WERI-Rb-1 (cell line): Measurements from ENCODE around the gene IQGAP1.
A peak's percentile ranks its signal among the peaks of the same experiment; 100 is the strongest.

Experiments used
- DNase-seq: peaks from one replicate; pipeline ENCODE4 v3.0.0-alpha.2; 2020
- H3K27ac ChIP-seq: fragments of 250-450 bp; sonication (Bioruptor Pico); 2 replicates; pipeline ENCODE4 v1.5.1; 2020; ENCODE audit warnings: mild to moderate bottlenecking, moderate library complexity
- H3K27me3 ChIP-seq: fragments of 250-450 bp; sonication (Bioruptor Pico); 2 replicates; pipeline ENCODE4 v1.5.1; 2021; ENCODE audit warnings: mild to moderate bottlenecking, low read depth, moderate library complexity; ENCODE audit not compliant: insufficient read depth, severe bottlenecking
- H3K36me3 ChIP-seq: fragments of 250-450 bp; sonication (Bioruptor Pico); 2 replicates; pipeline ENCODE4 v1.5.1; 2020; ENCODE audit warnings: mild to moderate bottlenecking, moderate library complexity
- H3K4me3 ChIP-seq: 2 replicates; pipeline ENCODE4 v1.5.1; 2011; ENCODE audit warnings: low read depth, mild to moderate bottlenecking, control low read depth, low read length
- H3K9me3 ChIP-seq: fragments of 250-450 bp; sonication (Bioruptor Pico); 2 replicates; pipeline ENCODE4 v1.5.1; 2021; ENCODE audit warnings: mild to moderate bottlenecking, moderate library complexity; ENCODE audit not compliant: severe bottlenecking
- CTCF ChIP-seq: IDR thresholded peaks from 2 replicates; pipeline ENCODE4 v1.5.1; 2011; ENCODE audit warnings: low read depth, mild to moderate bottlenecking, control low read depth, inconsistent platforms, low read length

The IQGAP1 gene

GRCh38 chr15:90529371-90530249, 141.6 kb downstream of the IQGAP1 start, which contains the start of gene CRTC3:
Gene CRTC3 (plus strand): TSS chr15:90529923. CDS start chr15:90530072, 149 bp downstream.
- H3K27ac ChIP-seq, result peak within 1 kb of the TSS; percentile 84
- DNase-seq, result peak; percentile 44
- TF ChIP-seq CTCF, result 0 out of 2 replicates have a peak, but pooled peaks have one; percentile 20

GRCh38 chr15:90530250-90531051, 142.4 kb downstream of the IQGAP1 start:
- Histone ChIP-seq H3K4me3 (peak overlapping the region; percentile 82), H3K27me3 (no peaks in the 10 kb centered on the region), H3K9me3 (no peaks in the 10 kb centered on the region), H3K27ac (peak overlapping the region; percentile 84), H3K36me3 (no peaks in the 10 kb centered on the region)
- TF ChIP-seq CTCF, result no peak
- DNase-seq, result peak; percentile 45

More at GRCh38 chr15:90529371-90530249, 141.6 kb downstream of the IQGAP1 start, which contains the start of gene CRTC3:
- no peaks in the 10 kb centered on the region for H3K36me3 ChIP-seq
- no peaks in the 10 kb centered on the region for H3K27me3 ChIP-seq
- no peaks in the 10 kb centered on the region for H3K9me3 ChIP-seq
- peak within 1 kb of the TSS; percentile 82 for H3K4me3 ChIP-seq

GRCh38 chr15:90531147-90531546, 143.1 kb downstream of the IQGAP1 start:
- H3K27me3 ChIP-seq, result no peaks in the 10 kb centered on the region
- no peak for TF ChIP-seq CTCF
- no peak overlapping the region for H3K27ac ChIP-seq
- H3K36me3 ChIP-seq, result no peaks in the 10 kb centered on the region
- no peaks in the 10 kb centered on the region for H3K9me3 ChIP-seq
- H3K4me3 ChIP-seq, result peak overlapping the region; percentile 82; the same call in 1 of the 2 replicates
- DNase-seq, result no peak

- no peaks in the 10 kb centered on the region for H3K9me3 ChIP-seq
- no peaks in the 10 kb centered on the region for H3K36me3 ChIP-seq
- no peak overlapping the region for H3K27ac ChIP-seq
- TF ChIP-seq CTCF, result no peak
- DNase-seq, result no peak
- no peaks in the 10 kb centered on the region for H3K27me3 ChIP-seq
- H3K4me3 ChIP-seq, result no peak overlapping the region
These were observed 147.2 kb downstream of the IQGAP1 start for GRCh38 chr15:90535254-90535653.

DNA sequence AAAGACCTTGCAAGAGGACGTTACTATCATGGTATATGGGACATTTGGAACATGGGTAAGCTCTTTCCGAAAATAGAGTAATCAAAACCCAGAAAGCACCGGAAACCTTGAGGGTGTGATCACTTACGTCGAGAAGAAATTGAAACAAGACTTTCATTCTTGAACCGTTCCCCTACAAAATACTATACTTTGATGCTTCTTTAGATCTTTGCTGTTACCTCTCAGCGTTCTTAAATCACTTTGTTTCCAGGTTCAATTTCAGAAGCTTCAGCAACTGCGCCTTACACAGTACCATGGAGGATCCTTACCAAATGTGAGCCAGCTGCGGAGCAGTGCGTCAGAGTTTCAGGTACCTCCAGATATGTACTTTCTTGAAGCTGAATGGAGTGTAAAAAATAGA, 151.7 kb downstream of the IQGAP1 start:
- H3K9me3 ChIP-seq, result no peaks in the 10 kb centered on the region
- no peak overlapping the region for H3K27ac ChIP-seq
- TF ChIP-seq CTCF, result no peak
- H3K36me3 ChIP-seq, result no peaks in the 10 kb centered on the region
- no peak for DNase-seq
- H3K27me3 ChIP-seq, result no peaks in the 10 kb centered on the region
- no peak overlapping the region for H3K4me3 ChIP-seq
